Thyroid gland (tissue), 4 donors: Measurements from ENCODE around the gene MRGPRX3.

Source experiments
- POLR2A ChIP-seq, 2 donors: fragments of 450-650 bp; IDR thresholded peaks; one replicate each; pipeline ENCODE4 v1.6.1; 2017; ENCODE audit warnings: antibody characterized with exemption in 2 of 2, mild to moderate bottlenecking in 2 of 2, moderate library complexity in 1 of 2
- TF ChIP-seq, protein P1 (sequence below), 6 experiments: fragments of 200-600 bp in 3 of 6; fragments of 450-650 bp in 3 of 6; sonication (generic) in 3 of 6; IDR thresholded peaks; one replicate each; pipeline ENCODE4 v1.5.1; 2016 to 2019; ENCODE audit warnings: antibody characterized with exemption in 6 of 6, mild to moderate bottlenecking in 2 of 6, inconsistent platforms in 1 of 6, moderate library complexity in 1 of 6

DNA sequence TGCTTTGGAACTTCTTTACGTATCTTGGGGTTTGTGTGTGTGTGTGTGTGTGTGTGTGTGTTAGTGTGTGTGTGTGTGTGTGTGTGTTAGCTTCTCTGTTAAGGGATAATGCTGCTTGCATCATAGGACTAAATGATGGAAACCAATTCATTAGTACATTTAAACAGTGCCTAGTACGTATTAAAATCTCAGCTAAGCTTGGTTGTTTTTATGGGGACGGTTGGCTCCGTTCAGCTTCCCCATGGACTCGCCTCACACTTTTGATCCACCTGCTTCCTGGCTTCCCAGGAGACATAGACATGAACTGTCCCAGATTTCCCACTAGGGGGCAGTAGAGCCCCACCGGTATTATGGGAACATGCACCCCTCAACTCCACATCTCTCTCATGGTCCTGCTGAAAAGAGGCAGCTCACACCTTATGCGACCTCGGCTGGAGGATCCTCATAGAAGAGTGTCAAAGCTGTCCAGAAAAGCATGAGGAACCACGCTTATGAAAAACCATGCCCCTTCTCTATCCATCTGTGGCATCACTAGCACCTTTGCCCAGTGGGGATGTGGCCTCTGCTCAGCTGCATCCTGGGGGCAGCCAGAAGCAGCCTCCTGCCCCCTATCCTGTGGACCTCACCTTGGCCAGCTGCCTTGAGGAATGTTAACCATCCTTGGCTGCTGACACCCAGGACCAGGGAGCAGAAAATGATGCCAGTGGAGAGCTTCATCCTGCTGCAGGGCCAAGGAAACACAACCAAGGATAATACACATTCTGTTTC is 16.8 kb upstream of the MRGPRX3 start:
- no peak for TF ChIP-seq POLR2A (IDR thresholded peaks at IDR 0.05)
- TF ChIP-seq, protein P1, sequence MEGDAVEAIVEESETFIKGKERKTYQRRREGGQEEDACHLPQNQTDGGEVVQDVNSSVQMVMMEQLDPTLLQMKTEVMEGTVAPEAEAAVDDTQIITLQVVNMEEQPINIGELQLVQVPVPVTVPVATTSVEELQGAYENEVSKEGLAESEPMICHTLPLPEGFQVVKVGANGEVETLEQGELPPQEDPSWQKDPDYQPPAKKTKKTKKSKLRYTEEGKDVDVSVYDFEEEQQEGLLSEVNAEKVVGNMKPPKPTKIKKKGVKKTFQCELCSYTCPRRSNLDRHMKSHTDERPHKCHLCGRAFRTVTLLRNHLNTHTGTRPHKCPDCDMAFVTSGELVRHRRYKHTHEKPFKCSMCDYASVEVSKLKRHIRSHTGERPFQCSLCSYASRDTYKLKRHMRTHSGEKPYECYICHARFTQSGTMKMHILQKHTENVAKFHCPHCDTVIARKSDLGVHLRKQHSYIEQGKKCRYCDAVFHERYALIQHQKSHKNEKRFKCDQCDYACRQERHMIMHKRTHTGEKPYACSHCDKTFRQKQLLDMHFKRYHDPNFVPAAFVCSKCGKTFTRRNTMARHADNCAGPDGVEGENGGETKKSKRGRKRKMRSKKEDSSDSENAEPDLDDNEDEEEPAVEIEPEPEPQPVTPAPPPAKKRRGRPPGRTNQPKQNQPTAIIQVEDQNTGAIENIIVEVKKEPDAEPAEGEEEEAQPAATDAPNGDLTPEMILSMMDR (IDR thresholded peaks at IDR 0.05): peak; percentile 68 to 87 (median 76)
